ENCODE results near the gene G3BP2.

DNA sequence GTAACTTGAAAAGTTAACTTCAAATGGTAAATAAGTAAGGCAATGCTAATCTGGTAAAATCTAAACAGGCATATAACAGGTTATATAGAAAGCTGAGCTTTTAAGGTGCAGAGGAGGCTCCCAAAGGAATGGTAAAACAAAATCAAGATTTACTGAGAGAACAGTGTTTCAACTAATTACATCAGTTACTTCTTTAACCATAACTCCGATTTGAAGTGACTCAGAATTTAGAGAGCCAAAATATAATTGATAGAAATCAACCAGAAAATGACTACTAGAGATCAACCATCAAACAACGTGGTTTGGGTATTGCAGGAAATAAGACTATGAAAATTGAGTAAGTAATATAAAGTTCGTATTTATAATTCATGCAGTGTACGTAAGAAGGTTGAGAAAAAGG lies 6.9 kb downstream of the G3BP2 start:
- TF ChIP-seq CTCF (IDR thresholded peaks at IDR 0.05; ENCODE audit: low read length): no peak
- TF ChIP-seq EZH2 (IDR thresholded peaks at IDR 0.05; ENCODE audit: borderline replicate concordance, low read length): no peak
